ENCODE data around the gene NFKBIB. TPM values are rescaled to one million over a fixed set of nuclear protein-coding genes. Genes with fewer than 3 reads are reported as not detected.

NFKBIB gene
- total RNA-seq, 1 experiment from 2014 or later = 51.2 TPM

DNA sequence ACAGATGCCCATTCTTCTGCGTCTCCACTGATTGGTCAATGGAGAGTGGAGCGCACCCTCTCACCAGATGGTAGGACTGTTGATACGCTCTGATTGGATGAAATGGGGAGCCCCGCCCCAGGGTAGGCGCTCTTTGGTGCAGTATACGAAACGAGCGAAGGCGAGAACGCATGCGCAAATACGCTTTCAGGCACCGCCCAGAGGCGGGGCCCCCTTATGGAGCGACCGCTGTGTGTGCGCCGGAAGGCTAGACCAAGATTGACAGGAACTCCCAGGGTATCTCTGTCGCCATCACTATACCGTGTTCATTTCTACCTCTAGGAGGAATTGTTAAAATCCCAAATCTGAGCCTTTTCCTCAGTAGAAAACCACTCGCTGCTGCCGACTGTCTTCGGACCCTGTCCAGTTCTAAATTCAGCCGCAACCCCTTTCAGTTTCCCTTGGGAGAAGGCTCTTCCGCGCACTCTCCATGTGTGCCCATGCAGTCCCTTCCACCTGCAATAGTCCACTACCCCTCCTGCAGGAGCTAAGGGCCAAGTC, 49.3 kb upstream of the NFKBIB start:
- no peaks in the 10 kb centered on the region for H3K27me3 ChIP-seq (ENCODE audit: insufficient read depth, low read length)
- peak overlapping the region; percentile 98 for H3K27ac ChIP-seq (ENCODE audit: low read depth, low read length)
- DNase-seq (ENCODE audit: low read depth, low spot score) (peak; percentile 100), ATAC-seq (peak; percentile 78)
- peaks cover 19 to 31% of the 10 kb centered on the region in 2 experiments for H3K36me3 ChIP-seq (ENCODE audit: control insufficient read depth in 1 of 2, insufficient read depth in 2 of 2, low read length in 2 of 2)
- BruUV-seq (replicated peaks) = no TSS peak
- ChIA-PET POLR2A (interaction anchor here (0.5 kb wide), 1 partner anchor 240 kb away, joined by 4 read pairs; no protein-coding TSS in a partner anchor), CTCF (no interaction called here), RAD21 (ENCODE audit: low non-redundant PET in 1 of 2, low total read pairs in 2 of 2, uncharacterized antibody in 2 of 2, unreplicated experiment in 2 of 2) (no interaction called here)
- H2AFZ ChIP-seq (ENCODE audit: low read depth, low read length, poor library complexity, severe bottlenecking) = no peak overlapping the region
- H3K4me2 ChIP-seq (ENCODE audit: low read length) = peak overlapping the region; percentile 92
- H3K9me3 ChIP-seq (ENCODE audit: control insufficient read depth in 1 of 2, insufficient read depth in 1 of 2, low read depth in 1 of 2, low read length in 2 of 2) = no peaks in the 10 kb centered on the region
- peaks cover 5% of the 10 kb centered on the region; the same call in 1 of the 2 replicates for H4K20me1 ChIP-seq (ENCODE audit: insufficient read depth)
- peaks cover 37% of the 10 kb centered on the region for H3K79me2 ChIP-seq (ENCODE audit: insufficient read depth, low read length)
- H3K9me2 ChIP-seq (ENCODE audit: insufficient read depth) = no peaks in the 10 kb centered on the region
- peak overlapping the region; percentile 96 for H3K9ac ChIP-seq (ENCODE audit: low read length)
- TF ChIP-seq POLR2A (IDR thresholded peaks at IDR 0.05; ENCODE audit: borderline replicate concordance, extremely low read depth, insufficient read depth, insufficient read length) = peak; percentile 96
- no peak for TF ChIP-seq RAD21 (IDR thresholded peaks at IDR 0.05; ENCODE audit: low read depth)
- TF ChIP-seq CBX3 (IDR thresholded peaks at IDR 0.05; ENCODE audit: low read depth) = no peak
- TF ChIP-seq SRF (IDR thresholded peaks at IDR 0.05; ENCODE audit: low read depth) = peak; percentile 20
- peak; percentile 86 for TF ChIP-seq POLR2AphosphoS5 (IDR thresholded peaks at IDR 0.05; ENCODE audit: low read depth, low read length)
- peaks cover 14 to 41% of the 10 kb centered on the region in 2 experiments for H3K4me1 ChIP-seq (ENCODE audit: control insufficient read depth in 1 of 2, insufficient read depth in 2 of 2, low read length in 2 of 2)
- peak overlapping the region; percentile 77 to 84 for H3K4me3 ChIP-seq (replicated peaks in 1 of 2; ENCODE audit: low read depth in 1 of 2, low read length in 2 of 2)
- intact Hi-C loops (cut with micrococcal nuclease) = loop anchor here (1.0 to 5.0 kb wide), 3 partner anchors 49 to 168 kb away; partner anchors contain the start of genes MRPS12, NFKBIB, SARS2 and SIRT2

- ChIA-PET CTCF (interaction anchor here (1.5 kb wide), 1 partner anchor 79 kb away, joined by 6 read pairs; the partner anchor contains the start of genes MRPS12 and SARS2), RAD21 (ENCODE audit: low non-redundant PET in 1 of 2, low total read pairs in 2 of 2, uncharacterized antibody in 2 of 2, unreplicated experiment in 2 of 2) (no interaction called here), POLR2A (interaction anchor here (0.5 to 2.4 kb wide), 2 partner anchors 12 to 241 kb away, joined by 4 to 12 read pairs; no protein-coding TSS in a partner anchor)
- peak overlapping the region; percentile 92 for H3K4me2 ChIP-seq (ENCODE audit: low read length)
- H3K9me2 ChIP-seq (ENCODE audit: insufficient read depth) = no peaks in the 10 kb centered on the region
- H3K9ac ChIP-seq (ENCODE audit: low read length) = peak overlapping the region; percentile 96
- H2AFZ ChIP-seq (ENCODE audit: low read depth, low read length, poor library complexity, severe bottlenecking) = no peak overlapping the region
- TSS peak; percentile 93 for BruUV-seq (replicated peaks)
- no peaks in the 10 kb centered on the region for H3K9me3 ChIP-seq (ENCODE audit: control insufficient read depth in 1 of 2, insufficient read depth in 1 of 2, low read depth in 1 of 2, low read length in 2 of 2)
- peaks cover 16 to 25% of the 10 kb centered on the region in 2 experiments for H3K36me3 ChIP-seq (ENCODE audit: control insufficient read depth in 1 of 2, insufficient read depth in 2 of 2, low read length in 2 of 2)
- 0 out of 2 replicates have a peak, but pooled peaks cover 4% of the 10 kb centered on the region for H4K20me1 ChIP-seq (ENCODE audit: insufficient read depth)
- H3K27me3 ChIP-seq (ENCODE audit: insufficient read depth, low read length) = no peaks in the 10 kb centered on the region
- H3K79me2 ChIP-seq (ENCODE audit: insufficient read depth, low read length) = peaks cover 31% of the 10 kb centered on the region
- no peak for DNase-seq (ENCODE audit: low read depth, low spot score)
- H3K27ac ChIP-seq (ENCODE audit: low read depth, low read length) = peak overlapping the region; percentile 89
- ATAC-seq = no peak
- H3K4me3 ChIP-seq (replicated peaks in 1 of 2; ENCODE audit: low read depth in 1 of 2, low read length in 2 of 2) = peak overlapping the region; percentile 77 to 84
- TF ChIP-seq EZH2phosphoT487 (IDR thresholded peaks at IDR 0.05; ENCODE audit: borderline replicate concordance) (no peak), SIN3A (IDR thresholded peaks at IDR 0.05; ENCODE audit: low read depth) (no peak), CBX3 (IDR thresholded peaks at IDR 0.05; ENCODE audit: low read depth) (no peak), ELF1 (IDR thresholded peaks at IDR 0.05; ENCODE audit: borderline replicate concordance, low read depth) (no peak), SRF (IDR thresholded peaks at IDR 0.05; ENCODE audit: low read depth) (no peak), FOSL1 (IDR thresholded peaks at IDR 0.05; ENCODE audit: low read depth) (no peak), RAD21 (IDR thresholded peaks at IDR 0.05; ENCODE audit: low read depth) (no peak), EZH2 (IDR thresholded peaks at IDR 0.05) (no peak), CEBPB (IDR thresholded peaks at IDR 0.05; ENCODE audit: low read depth) (no peak), YY1 (IDR thresholded peaks at IDR 0.05; ENCODE audit: extremely low read depth, insufficient replicate concordance, low read depth, low read length) (no peak), EGR1 (IDR thresholded peaks at IDR 0.05; ENCODE audit: low read depth) (no peak), JUND (IDR thresholded peaks at IDR 0.05) (no peak), ZNF274 (IDR thresholded peaks at IDR 0.05; ENCODE audit: low read depth, low read length) (no peak), ZFX (IDR thresholded peaks at IDR 0.05) (no peak), TCF7L2 (IDR thresholded peaks at IDR 0.05; ENCODE audit: borderline replicate concordance, extremely low read depth, insufficient read depth, insufficient read length) (no peak), POLR2AphosphoS5 (IDR thresholded peaks at IDR 0.05; ENCODE audit: low read depth, low read length) (no peak), MAX (IDR thresholded peaks at IDR 0.05) (no peak), SP1 (IDR thresholded peaks at IDR 0.05; ENCODE audit: low read depth) (no peak)
- TF ChIP-seq, protein P1, sequence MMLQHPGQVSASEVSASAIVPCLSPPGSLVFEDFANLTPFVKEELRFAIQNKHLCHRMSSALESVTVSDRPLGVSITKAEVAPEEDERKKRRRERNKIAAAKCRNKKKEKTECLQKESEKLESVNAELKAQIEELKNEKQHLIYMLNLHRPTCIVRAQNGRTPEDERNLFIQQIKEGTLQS (IDR thresholded peaks at IDR 0.05) = no peak
- peaks cover 14 to 41% of the 10 kb centered on the region in 2 experiments for H3K4me1 ChIP-seq (ENCODE audit: control insufficient read depth in 1 of 2, insufficient read depth in 2 of 2, low read length in 2 of 2)
- intact Hi-C loops (cut with micrococcal nuclease) = loop anchor here (1.0 to 5.0 kb wide), 3 partner anchors 48 to 169 kb away; partner anchors contain the start of genes MRPS12, NFKBIB, SARS2 and SIRT2
Measured at GRCh38 chr19:38850976-38851621, 48.7 kb upstream of the NFKBIB start.
